GM19238 (cell line): ENCODE data around the gene LDLRAD4.
A peak's percentile ranks its signal among the peaks of the same experiment; 100 is the strongest.

Experiments
- DNase-seq: peaks from one replicate; pipeline ENCODE4 v3.0.0; 2011; ENCODE audit warnings: low spot score; ENCODE audit not compliant: insufficient read length

The LDLRAD4 gene

DNA sequence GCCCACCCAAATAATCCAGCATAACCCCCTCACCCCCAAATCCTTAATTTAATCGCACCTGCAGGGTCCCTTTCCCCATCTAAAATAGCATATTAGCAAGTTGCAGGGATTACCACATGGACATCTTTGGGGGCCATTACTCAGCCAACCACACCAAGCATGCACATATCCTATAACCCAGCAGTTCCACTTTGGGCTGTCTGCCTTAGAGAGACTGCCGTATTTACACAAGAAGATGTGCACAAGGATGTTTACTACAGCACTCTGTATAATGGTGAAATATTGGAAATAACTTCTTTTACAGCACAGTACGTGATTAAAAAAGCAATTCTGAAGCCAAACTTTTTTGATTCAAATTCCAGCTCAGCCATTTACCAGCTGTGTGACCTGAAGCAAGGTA lies 17.3 kb upstream of the LDLRAD4 start:
- no peak for DNase-seq

DNA sequence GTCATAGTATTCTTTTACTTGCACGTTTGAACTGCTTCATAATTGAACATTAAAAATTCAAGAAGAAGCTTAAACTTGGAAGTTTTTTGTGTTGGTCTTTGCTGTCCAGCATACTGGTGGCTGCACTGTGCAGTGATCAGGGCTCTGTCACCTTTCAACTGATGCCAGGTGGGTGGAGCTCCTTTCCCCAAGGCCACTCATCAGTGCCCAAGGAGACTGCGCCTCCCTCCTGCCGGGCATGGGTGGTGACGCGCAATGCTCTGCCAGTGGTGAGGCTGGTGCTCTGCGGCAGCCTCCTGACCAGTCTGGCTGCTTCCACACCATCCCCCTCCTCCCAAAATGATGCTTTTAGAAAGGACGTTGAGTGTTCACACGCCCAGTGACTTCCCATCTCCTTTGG lies 16.0 kb upstream of the LDLRAD4 start:
- no peak for DNase-seq

DNA sequence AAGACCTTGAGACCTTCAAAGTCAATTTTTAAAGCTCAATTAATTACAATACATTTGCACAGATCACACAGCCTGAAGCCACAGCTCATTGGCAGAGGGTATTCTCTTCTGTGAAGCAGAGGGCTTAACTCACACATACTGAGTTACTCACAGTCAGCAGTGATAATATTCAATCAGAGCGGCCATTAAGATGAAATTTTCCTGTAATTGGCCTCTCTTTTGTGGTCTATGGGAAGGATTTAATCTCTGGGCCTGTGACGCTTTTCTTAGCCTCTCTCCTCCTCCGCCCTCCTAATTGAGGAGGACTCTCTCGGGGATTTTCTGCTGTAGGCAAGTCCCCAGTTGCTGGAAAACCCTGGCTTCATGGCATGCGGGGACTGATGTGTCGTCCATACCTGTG lies 12.3 kb upstream of the LDLRAD4 start:
- DNase-seq, result no peak

DNA sequence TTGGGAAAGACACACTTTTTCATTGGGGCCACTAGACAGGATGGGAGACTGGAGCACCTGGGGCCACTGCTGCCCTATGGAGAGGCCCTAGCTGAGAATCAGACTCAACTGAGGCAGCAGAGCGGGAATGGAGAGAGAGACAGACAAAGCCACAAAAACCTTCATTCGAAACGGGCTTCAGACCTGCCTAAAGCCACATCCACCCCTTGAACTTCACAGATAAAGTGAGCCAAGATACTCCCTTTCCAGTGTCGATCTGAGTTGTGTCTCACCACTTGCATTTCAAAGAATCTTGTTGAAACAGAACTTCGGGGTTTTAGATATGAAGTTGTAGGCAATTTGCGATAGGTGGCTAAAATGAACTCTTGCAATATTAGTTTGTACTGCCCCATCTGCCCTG lies 11.3 kb upstream of the LDLRAD4 start:
- no peak for DNase-seq

DNA sequence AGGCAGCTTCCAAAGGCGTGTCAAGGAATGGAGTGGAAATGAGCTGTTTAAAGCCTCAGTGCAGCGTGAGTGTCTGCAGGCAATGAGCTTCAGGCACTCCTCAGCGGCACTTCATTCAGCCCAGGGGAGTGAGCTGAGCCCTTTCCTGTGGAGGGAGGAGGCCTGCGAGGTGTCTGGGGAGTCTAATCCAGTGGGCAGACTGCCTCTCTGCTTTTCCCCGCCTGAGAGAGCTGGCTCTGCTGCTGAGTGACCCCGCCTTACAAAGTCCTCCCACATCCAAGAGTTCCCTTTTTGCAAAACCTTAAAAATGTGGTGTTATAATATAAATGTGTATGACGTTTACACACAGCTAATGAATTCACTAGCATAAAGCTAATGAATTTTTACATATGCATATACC lies 7.0 kb upstream of the LDLRAD4 start:
- no peak for DNase-seq

DNA sequence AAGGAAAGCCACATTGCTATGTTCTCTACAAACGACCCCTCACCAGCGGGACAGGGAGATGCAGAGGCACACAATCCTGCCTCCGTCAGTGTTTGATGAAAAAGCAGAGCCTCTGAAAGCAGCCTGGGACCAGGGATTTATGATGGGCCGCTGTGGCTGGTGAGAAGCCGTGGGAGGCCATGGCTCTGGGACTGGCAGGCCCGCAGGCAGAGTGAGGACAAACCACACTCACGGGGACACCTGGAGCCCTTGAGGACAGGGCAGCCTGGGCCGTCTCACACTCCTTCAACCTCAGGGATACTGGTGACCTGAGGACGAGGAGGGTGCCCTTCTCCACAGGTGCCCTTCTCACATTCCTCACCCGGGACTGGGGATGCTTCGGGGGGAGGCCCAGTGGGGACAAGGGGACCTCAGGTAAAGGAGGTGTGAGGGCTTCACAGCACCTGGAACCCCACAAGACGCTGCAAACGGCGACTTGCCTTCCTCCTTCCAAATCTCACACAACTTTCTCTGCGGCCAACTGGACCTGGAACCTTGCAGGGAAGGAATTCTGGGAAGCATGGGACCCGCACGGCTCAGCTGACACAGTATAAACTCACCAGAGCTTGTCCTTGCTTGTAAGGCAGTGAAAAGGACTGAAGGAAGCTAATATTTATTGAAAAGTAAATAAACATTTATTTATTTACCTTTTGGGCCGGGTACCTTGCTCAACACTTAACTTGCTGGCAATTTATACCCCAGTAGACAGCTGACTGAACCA lies 5.3 kb upstream of the LDLRAD4 start:
- DNase-seq, result no peak

DNA sequence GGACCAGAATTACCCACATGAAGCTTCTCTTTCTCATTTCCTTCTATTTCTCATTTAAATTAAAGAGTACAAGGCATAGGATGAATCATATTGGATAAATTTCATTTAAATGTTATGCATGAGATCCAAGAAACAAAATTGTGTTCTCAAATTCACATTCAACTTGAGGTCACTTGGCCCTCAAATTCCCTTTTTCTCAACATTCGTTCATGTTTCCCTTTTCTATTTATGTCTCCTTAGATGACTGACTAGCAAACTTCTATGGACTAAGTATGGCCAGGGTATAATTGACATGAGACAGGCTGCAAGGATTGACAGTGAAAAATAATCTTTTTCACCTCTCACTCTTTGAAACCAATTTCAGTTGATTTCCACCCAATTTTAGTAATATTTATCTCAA lies 4.0 kb upstream of the LDLRAD4 start:
- no peak for DNase-seq

DNA sequence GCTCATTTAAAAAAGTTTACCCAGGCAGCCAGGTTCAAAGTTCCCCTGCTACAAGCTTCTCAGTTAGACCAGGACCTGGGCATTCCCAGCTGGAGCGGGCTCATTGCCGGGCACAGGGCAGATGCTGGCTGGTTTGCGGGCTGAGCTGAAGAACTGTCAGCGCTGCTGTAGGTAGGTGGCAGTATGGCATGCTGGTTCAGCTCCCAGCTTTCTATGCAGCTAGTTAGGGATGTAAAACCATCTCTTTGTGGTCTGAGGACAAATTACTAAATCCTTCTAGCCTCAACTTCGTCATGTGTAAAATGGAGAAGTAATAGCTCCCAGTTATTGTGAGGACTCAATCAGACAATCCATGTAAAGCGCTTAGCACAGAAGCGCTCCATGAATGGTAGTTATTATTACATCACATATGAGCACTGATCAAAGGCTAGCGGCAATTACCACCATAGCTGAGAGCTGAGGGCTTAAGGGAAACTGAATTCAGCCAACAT lies 2.4 kb upstream of the LDLRAD4 start:
- DNase-seq, result no peak

DNA sequence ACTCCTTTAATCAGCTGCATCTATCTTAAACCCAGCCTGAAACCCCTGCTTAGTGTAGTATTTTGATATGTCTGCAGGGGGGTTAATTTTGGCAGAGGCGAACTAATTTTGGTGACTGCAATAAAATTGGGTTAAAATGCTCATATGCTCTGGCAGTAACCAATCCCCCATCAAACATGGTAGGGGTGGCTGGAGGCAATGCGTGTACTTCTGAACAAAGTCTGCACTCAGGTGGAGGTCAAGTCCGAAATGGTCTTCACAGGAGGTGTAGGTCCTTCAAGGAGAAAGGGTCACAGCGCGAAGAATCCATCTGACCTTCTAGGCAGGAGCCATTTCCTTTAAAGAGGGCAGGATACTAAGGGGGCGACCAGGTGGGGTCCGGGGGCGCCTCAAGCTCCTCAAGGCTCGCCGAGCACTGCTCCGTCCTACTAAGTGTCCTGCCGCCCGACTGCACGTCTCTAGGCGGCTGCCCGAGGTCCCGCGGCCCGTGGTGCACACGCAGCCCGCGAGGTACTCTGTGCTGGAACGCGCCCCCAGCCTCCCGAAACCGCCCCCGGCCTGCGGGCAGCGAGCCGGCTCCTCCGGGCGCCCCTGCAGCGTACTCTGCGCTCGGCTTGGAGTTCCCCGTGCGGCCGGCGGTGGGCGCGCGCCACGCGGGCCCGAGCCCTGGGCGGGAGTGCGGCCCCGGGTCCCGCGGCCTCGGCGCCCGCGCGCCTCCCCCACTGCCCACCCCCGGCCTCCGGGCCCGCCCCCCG lies 1.7 kb upstream of the LDLRAD4 start:
- peak; percentile 29 for DNase-seq

DNA sequence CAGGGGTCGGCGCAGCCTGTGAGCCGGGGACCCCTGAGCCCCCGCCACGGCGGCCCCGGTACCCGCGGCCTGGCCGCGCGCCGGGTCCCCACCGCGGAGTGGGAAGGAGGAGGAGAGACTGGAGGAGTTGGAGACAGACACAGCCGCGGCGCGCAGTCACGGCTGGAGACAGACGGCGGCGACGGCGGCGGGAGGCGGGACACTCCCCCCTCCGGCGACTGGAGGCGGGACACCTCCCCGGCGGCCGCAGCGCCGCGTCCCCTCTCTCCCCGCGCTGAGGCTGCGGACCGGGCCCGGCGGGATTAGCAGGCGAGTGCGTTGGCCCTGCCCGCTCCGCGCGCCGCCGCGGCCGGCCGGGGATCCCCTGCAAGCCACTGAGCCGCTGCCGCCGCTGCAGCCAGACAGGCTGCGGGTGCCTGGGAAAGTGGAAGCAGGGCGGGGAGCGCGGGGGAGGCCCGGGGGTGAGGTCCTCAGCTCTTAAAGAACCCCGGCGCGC lies 1.0 kb upstream of the LDLRAD4 start:
- peak; percentile 39 for DNase-seq

DNA sequence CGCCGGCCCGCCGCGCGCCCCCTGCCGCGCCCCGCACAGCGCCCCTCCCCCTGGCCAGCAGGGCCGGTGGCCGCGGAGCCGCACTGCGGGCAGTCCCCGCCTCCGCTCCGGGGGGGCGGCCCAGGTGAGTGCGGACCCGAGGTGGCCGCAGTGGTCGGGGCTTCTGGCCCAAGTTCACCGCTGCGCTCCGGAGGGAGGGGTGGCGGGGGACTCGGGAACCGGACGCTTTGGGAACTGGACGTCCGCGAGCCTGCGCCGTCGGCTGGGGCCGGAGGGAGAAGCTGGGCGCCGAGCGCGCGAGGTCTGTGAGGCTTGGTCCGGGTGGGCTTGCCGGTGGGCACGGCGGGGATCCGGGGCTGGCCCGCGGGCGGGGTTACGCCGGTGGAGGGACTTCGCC lies 591 bp upstream of the LDLRAD4 start:
- DNase-seq, result no peak

DNA sequence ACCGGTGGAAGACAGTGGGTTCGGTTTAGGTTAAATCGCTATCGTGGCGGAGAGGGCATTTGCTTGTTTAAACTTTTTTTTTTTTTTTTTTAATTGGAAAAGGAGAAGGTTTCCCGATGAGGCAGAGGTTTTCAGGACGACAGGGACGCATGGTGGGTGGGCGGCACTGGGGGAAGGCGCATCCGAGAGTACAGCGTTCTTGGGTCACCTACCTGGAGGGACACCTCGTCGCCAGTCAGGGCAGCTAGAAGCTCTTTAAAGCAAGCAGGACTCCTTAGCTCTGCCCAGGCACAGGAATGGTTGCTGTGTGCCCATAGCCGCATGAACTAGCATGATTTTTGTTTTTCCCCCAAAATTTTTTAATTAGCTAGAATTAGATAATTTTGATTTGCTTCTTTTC lies 437 bp downstream of the LDLRAD4 start:
- DNase-seq, result no peak

DNA sequence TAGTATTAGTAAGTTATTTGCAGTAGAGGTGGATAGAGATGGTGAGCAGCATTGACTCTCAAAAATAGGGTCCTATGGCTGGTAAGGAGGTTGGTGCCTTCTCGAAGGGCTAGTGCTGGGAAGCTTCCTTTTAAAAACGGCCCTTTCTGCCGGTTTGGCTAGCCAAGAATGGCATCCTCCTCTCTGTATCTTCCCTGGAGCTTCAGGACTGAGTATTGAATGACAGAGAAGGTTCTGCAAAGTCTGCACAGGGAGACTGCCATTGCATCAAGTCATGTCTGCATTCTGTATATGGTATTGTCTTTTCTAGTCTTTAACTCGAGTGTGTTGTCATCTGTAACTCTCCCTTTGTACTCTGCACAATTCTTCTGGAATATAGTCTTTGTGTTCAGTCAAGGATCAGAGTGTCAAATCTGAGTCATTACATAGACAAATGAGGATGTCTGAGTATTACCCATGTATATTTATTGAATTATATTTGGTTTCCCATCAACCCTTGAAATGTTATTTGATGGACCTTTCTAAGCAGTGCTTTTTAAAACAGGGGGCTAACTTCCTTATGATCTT lies 1.1 kb downstream of the LDLRAD4 start:
- DNase-seq, result no peak

DNA sequence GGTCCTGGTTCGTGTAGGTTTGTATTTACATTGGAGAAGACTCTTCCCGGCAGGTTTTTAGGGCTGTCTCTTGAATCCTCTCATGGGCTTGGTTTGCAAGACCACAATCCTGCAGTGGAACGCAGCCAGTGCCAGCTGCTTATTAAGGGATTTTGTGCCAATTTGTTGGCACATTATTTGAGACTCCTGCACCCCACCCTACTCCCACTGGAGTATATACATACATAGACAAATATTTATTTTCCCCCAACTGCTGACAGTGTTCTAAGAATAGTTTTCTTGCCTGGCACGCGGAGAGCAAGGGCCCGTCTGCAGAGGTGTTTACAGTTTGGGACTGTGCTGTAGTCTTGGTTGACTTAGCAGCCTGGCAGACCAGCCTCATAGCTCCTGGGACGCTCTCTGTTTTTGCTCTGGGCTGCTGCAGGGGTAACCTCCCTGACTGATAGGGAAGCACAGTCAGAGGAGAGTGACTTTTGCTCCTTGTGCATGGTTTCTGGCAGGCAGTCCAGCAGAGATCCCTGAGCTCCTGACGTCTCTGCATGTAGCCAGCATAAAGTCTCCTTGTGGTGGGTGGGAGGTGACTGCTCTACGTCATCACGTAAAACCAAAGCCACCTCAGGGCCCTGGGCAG lies 1.9 kb downstream of the LDLRAD4 start:
- no peak for DNase-seq

DNA sequence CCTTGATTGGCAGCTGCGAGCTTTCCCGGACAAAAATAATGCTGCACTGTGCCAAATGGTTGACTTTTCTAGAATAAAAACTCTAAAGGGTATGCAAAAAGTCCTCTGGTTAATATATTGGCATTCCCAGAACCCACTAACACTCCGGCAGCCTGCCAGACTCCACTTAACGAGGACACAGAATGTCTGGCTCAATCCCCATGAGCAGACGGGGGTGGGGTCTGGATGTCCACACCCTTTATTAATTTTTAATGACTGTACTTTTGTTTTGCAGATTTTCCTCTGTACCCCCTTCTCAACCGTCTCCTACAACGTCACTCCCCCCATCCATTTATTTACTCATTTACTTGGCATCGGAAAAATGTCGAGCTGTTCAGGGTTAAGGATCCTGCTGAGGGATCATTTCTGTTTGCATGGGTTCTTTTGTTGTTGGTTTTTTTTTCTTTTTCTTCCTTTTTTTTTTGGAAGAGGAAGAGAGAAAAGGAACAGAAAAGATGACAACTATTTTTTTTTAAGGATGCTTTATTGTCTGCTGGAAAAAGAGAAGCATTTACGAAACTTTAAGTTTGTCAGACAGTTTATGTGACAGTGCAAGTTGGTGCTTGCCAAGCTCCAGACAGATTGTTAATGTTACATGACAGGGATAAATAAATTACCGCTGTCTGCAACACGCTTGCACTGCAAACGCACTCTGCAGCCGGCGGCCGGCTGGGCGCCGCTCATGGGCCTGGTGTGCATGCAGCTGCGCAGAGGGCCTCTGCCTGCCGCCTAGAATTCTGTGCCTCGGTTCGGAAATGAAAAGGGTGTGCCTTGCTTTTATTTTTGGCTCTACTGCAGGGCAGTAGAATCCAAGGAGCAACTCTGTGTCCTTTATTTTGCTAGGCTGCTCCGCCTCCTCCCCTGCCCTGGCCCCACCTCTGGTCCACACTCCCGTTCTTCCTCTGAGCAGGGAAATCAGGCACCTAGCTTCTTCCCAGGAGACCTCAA lies 3.6 kb downstream of the LDLRAD4 start:
- DNase-seq, result no peak

DNA sequence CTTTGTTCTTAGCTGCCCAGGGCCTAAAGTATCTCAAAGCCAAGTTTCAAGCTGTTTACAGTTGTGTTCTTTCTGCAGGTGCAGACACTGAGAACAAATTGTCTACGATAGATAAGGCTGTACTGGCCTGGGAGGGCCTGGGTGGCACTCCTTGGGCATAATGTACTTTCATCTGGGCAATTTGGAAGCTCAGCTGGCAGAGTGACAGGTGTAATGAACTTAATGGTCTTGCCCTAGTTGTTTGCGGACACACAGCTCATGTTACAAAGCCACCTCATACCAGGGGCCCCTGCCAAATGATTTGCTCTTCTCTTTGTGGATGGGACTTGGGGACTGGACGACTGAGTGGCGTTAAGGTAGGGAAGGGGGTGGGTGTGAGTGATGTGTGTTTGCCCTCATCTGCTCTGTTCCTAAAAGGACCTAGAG lies 4.3 kb downstream of the LDLRAD4 start:
- DNase-seq, result no peak

DNA sequence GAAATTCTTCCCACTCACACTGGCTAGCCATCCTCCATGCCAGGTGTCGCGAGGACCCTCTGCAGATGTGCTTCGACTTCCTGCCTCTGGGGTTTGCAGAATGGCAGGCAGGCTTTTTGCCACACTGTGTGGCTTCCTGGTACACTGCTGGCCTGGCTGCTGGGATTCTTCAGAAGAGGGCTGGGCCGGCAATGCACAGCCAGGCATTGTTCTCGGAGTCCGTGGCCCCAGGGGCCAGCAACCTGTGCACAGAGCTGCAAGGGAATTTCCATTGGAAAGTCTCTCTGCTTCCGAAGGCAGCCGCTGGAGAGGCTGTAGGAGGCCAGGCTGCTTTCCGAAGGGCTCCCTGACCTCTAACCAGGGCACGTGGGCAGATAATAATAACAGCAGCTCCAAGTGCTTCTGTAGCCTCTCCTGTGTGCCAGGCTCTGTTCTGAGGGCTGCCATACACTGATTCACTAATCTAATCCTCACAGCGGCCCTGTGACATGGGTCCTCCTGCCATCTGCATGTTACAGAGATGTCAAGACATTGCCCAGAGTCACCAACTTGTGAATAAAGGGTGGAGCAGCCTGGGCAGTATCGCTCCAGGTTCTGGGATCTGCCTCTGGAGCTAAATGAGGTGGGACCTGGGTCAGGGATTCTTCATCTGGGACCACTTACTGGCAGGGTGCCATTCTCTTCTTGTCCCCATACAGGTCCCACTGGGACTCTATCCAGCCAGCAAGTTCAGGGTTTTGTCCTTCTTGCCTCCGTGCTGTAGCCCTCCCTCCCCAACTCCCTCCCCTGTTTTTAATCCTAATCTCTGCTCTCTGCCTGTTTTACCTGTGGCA lies 5.0 kb downstream of the LDLRAD4 start:
- no peak for DNase-seq

DNA sequence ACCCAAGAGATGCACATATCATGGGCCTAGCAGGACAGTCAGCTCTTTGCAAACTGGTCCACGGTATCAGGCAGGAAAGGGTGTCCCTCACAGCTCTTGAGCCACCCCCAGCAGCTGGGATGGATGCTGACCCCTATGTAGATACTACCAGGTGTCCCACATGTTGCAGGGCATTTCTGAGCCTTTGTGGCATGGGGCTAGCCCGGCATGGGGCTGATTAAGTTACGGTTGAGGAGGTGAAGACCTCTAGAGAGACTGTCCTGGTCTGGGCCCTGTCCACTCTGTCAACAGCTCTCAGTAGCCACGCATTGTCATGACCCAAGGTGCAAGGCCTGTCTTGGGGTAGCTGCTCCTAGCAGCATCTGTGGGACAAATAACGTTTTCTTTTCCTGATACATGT lies 6.7 kb downstream of the LDLRAD4 start:
- no peak for DNase-seq

DNA sequence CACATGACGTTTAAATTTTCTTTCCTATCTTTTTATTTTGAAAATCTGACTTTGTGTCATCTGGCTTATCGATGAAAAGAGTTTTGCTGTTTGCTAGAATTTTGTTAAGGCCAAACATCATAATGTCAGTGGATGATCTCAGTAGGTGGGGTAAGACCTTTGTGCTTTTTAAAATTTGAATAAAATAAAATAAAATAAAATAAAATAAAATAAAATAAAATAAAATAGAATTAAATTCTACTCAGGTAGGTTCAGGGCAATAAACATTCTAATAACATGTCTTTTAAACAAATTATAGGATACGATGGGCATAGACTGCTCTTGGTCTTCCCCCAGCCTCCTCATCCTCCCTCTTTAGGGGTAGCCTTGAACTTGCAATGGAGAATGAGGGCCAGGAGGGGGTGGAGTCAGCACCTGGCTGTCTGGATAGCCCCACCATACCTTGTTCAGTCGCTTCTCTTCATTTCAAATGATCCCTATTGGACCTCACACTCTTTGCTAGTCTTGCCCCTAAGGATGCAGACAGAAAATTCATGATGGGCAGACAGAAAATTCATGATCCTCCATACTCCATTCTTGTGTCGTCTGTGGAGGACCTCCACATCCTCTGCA lies 8.1 kb downstream of the LDLRAD4 start:
- DNase-seq, result no peak
